Omental fat pad (tissue), 4 donors: Measurements from ENCODE around the gene DNAH9. TPM values are rescaled to one million over a fixed set of nuclear protein-coding genes. Genes with fewer than 3 reads are reported as not detected.

Experiments used
- ATAC-seq: fragments of 150-250 bp; one replicate; pipeline ENCODE4 v1.9.1; 2016; ENCODE audit warnings: mild to moderate bottlenecking, moderate library complexity; ENCODE audit not compliant: low FRiP score
- DNase-seq: peaks from one replicate; pipeline ENCODE4 v3.0.0-alpha.2; 2019; ENCODE audit warnings: low spot score
- CTCF ChIP-seq, 3 donors: fragments of 450-650 bp; IDR thresholded peaks; one replicate each; pipeline ENCODE4 v1.5.1; 2016 to 2017; ENCODE audit warnings: antibody characterized with exemption in 3 of 3, mild to moderate bottlenecking in 3 of 3, moderate library complexity in 2 of 3
- total RNA-seq, 4 donors: library from RNA; depleted of rRNA; stranded (reverse); fragments of >200 nt; gene quantifications; one replicate each; pipeline ENCODE4 v1.1.0, GENCODE V29; 2016

DNAH9 gene
- total RNA-seq, 4 donors from 2014 or later, result 0.72 to 6.0 (median 3.1) TPM

- peak; percentile 95 for ATAC-seq
- no peak for TF ChIP-seq CTCF (IDR thresholded peaks at IDR 0.05)
- no peak for DNase-seq
Observed at GRCh38 chr17:11608396-11608795, 10.1 kb downstream of the DNAH9 start.

GRCh38 chr17:11610999-11611566 lies 12.8 kb downstream of the DNAH9 start:
- DNase-seq (no peak), ATAC-seq (no peak)
- TF ChIP-seq CTCF (IDR thresholded peaks at IDR 0.05), result no peak

- no peak for TF ChIP-seq CTCF (IDR thresholded peaks at IDR 0.05)
- DNase-seq, result no peak
- ATAC-seq, result no peak
Observed at GRCh38 chr17:11612956-11613355, 14.7 kb downstream of the DNAH9 start.

GRCh38 chr17:11618861-11619566 lies 20.7 kb downstream of the DNAH9 start:
- no peak for DNase-seq
- no peak for ATAC-seq
- no peak for TF ChIP-seq CTCF (IDR thresholded peaks at IDR 0.05)

- DNase-seq (no peak), ATAC-seq (no peak)
- TF ChIP-seq CTCF (IDR thresholded peaks at IDR 0.05), result no peak
Observed at GRCh38 chr17:11622492-11622891, 24.2 kb downstream of the DNAH9 start.

- ATAC-seq (no peak), DNase-seq (no peak)
- TF ChIP-seq CTCF (IDR thresholded peaks at IDR 0.05), result no peak
Observed at GRCh38 chr17:11624976-11625375, 26.7 kb downstream of the DNAH9 start.

- DNase-seq (no peak), ATAC-seq (no peak)
- TF ChIP-seq CTCF (IDR thresholded peaks at IDR 0.05), result no peak
Observed at GRCh38 chr17:11625878-11626277, 27.6 kb downstream of the DNAH9 start.
